ENCODE results near the gene ELL2.
"Not testable (repeated sequence)": the region's sequence is repeated elsewhere in the genome, so short reads cannot be mapped to it uniquely, and the experiment has no call there.

Gene ELL2

GRCh38 chr5:95906398-95906797 lies 55.3 kb downstream of the ELL2 start:
- DNase-seq: not testable (repeated sequence)

- no peak for DNase-seq
Measured at GRCh38 chr5:95904827-95905226, 56.8 kb downstream of the ELL2 start.

- DNase-seq: no peak
Measured at GRCh38 chr5:95903838-95904237, 57.8 kb downstream of the ELL2 start.

- no peak for DNase-seq
Measured at GRCh38 chr5:95901676-95902627, 59.7 kb downstream of the ELL2 start.

GRCh38 chr5:95900383-95900958 lies 61.2 kb downstream of the ELL2 start:
- peak; percentile 66 to 91 for DNase-seq

- no peak for DNase-seq
Measured at GRCh38 chr5:95899829-95900228, 61.8 kb downstream of the ELL2 start.

GRCh38 chr5:95899006-95899405 lies 62.6 kb downstream of the ELL2 start:
- peak in 1 of 2 experiments; percentile 27 for DNase-seq

GRCh38 chr5:95895771-95896170 lies 65.9 kb downstream of the ELL2 start:
- DNase-seq: no peak

GRCh38 chr5:95895251-95895650 lies 66.4 kb downstream of the ELL2 start:
- no peak for DNase-seq

GRCh38 chr5:95892784-95893354 lies 68.8 kb downstream of the ELL2 start:
- peak; percentile 22 to 49 for DNase-seq

- DNase-seq: peak; percentile 72 to 86
Measured at GRCh38 chr5:95891499-95891898, 70.2 kb downstream of the ELL2 start.

- DNase-seq: no peak
Measured at GRCh38 chr5:95889076-95889475, 72.6 kb downstream of the ELL2 start.

GRCh38 chr5:95887977-95888376 lies 73.7 kb downstream of the ELL2 start:
- DNase-seq: no peak

- no peak for DNase-seq
Measured at GRCh38 chr5:95886340-95887044, 75.2 kb downstream of the ELL2 start.

- DNase-seq: no peak
Measured at GRCh38 chr5:95884511-95884910, 77.1 kb downstream of the ELL2 start.

- DNase-seq: no peak
Measured at GRCh38 chr5:95884017-95884325, 77.7 kb downstream of the ELL2 start.

- no peak for DNase-seq
Measured at GRCh38 chr5:95883185-95884016, 78.2 kb downstream of the ELL2 start.

- no peak for DNase-seq
Measured at GRCh38 chr5:95881833-95882232, 79.8 kb downstream of the ELL2 start.

GRCh38 chr5:95880081-95880926 lies 81.3 kb downstream of the ELL2 start:
- no peak for DNase-seq

- no peak for DNase-seq
Measured at GRCh38 chr5:95879661-95880060, 82.0 kb downstream of the ELL2 start.

Measured in NCI-H524 (cell line).